GM21381 (cell line): ENCODE results near the gene CSNK1A1L.

Experiments
- ATAC-seq: cut with Tn5 transposase; IDR thresholded peaks from one replicate; pipeline ENCODE4 v1.9.1; 2021; ENCODE audit warnings: mild to moderate bottlenecking, moderate library complexity; ENCODE audit not compliant: unreplicated experiment

The CSNK1A1L gene

GRCh38 chr13:37105251-37105714 lies at the start of gene CSNK1A1L:
Gene CSNK1A1L, minus strand, starts transcription at chr13:37105664. Its CDS starts 408 bp downstream, at chr13:37105256.
- ATAC-seq, result no peak

- no peak for ATAC-seq
Observed at GRCh38 chr13:37149380-37149779, 43.9 kb upstream of the CSNK1A1L start.

- no peak for ATAC-seq
Observed at GRCh38 chr13:37148501-37148900, 43.0 kb upstream of the CSNK1A1L start.

- ATAC-seq, result no peak
Observed at GRCh38 chr13:37144661-37145060, 39.2 kb upstream of the CSNK1A1L start.

- ATAC-seq, result no peak
Observed at GRCh38 chr13:37143911-37144310, 38.4 kb upstream of the CSNK1A1L start.

GRCh38 chr13:37142877-37143276 lies 37.4 kb upstream of the CSNK1A1L start:
- no peak for ATAC-seq

- no peak for ATAC-seq
Observed at GRCh38 chr13:37141011-37141410, 35.5 kb upstream of the CSNK1A1L start.

GRCh38 chr13:37139356-37139755 lies 33.9 kb upstream of the CSNK1A1L start:
- no peak for ATAC-seq

- no peak for ATAC-seq
Observed at GRCh38 chr13:37138926-37139325, 33.5 kb upstream of the CSNK1A1L start.

GRCh38 chr13:37138169-37138568 lies 32.7 kb upstream of the CSNK1A1L start:
- ATAC-seq, result no peak

GRCh38 chr13:37136633-37137032 lies 31.2 kb upstream of the CSNK1A1L start:
- no peak for ATAC-seq

- ATAC-seq, result no peak
Observed at GRCh38 chr13:37136187-37136586, 30.7 kb upstream of the CSNK1A1L start.

- no peak for ATAC-seq
Observed at GRCh38 chr13:37134411-37135041, 29.1 kb upstream of the CSNK1A1L start.

GRCh38 chr13:37132211-37132610 lies 26.7 kb upstream of the CSNK1A1L start:
- no peak for ATAC-seq

GRCh38 chr13:37131092-37131491 lies 25.6 kb upstream of the CSNK1A1L start:
- no peak for ATAC-seq

- ATAC-seq, result no peak
Observed at GRCh38 chr13:37129866-37130265, 24.4 kb upstream of the CSNK1A1L start.

GRCh38 chr13:37127691-37128241 lies 22.3 kb upstream of the CSNK1A1L start:
- no peak for ATAC-seq

- no peak for ATAC-seq
Observed at GRCh38 chr13:37123337-37123736, 17.9 kb upstream of the CSNK1A1L start.

- no peak for ATAC-seq
Observed at GRCh38 chr13:37118016-37118415, 12.6 kb upstream of the CSNK1A1L start.

- ATAC-seq, result no peak
Observed at GRCh38 chr13:37114250-37114649, 8.8 kb upstream of the CSNK1A1L start.

GRCh38 chr13:37113534-37113933 lies 8.1 kb upstream of the CSNK1A1L start:
- no peak for ATAC-seq

GRCh38 chr13:37109051-37109678 lies 3.7 kb upstream of the CSNK1A1L start:
- ATAC-seq, result no peak
